Mucosa of descending colon (tissue), 3 donors: ENCODE measurements around the gene TIGD1. TPM values are rescaled to one million over a fixed set of nuclear protein-coding genes. Genes with fewer than 3 reads are reported as not detected.
A peak's percentile ranks its signal among the peaks of the same experiment; 100 is the strongest.

ENCODE experiments used
- ATAC-seq: fragments of 200-7000 bp; cut with Tn5 transposase; one replicate; pipeline ENCODE4 v1.9.1; 2020; ENCODE audit warnings: mild to moderate bottlenecking, moderate library complexity
- DNase-seq, 3 donors: peaks; one replicate each; pipeline ENCODE4 v3.0.0-alpha.2; 2020
- H3K36me3 ChIP-seq: fragments of 200-600 bp; one replicate; pipeline ENCODE4 v1.8.0; 2021; ENCODE audit warnings: low read depth, mild to moderate bottlenecking
- H3K4me1 ChIP-seq: fragments of 200-600 bp; one replicate; pipeline ENCODE4 v1.8.0; 2021; ENCODE audit warnings: low read depth, mild to moderate bottlenecking
- H3K4me3 ChIP-seq: fragments of 200-600 bp; one replicate; pipeline ENCODE4 v1.8.0; 2021; ENCODE audit warnings: mild to moderate bottlenecking
- H3K9me3 ChIP-seq: fragments of 200-600 bp; one replicate; pipeline ENCODE4 v1.8.0; 2021; ENCODE audit warnings: mild to moderate bottlenecking
- CTCF ChIP-seq: fragments of 200-600 bp; IDR thresholded peaks from one replicate; pipeline ENCODE4 v1.8.0; 2022; ENCODE audit warnings: antibody characterized with exemption, mild to moderate bottlenecking
- intact Hi-C, 2 donors: fragments of 100-400 bp; cut with DNase I in 1 of 2; cut with micrococcal nuclease in 1 of 2; formaldehyde crosslinking; loops; one replicate each; pipeline versions ENCODE4 v1.11.0 to v1.11.1; 2022; cut with DNase I, micrococcal nuclease
- total RNA-seq, 3 donors: library from RNA; stranded (reverse); fragmentation: NEBNext Ultra II Directional in 2 of 3; extraction: Animal tissue kit (Norgen Biotek cat#: 25700) in 2 of 3; gene quantifications; one replicate each; pipeline versions ENCODE4 v1.2.1 to v1.2.4, GENCODE V29; 2021 to 2023
- donor health status: DM: no; HTN: no; CAD: no; lungs with moderate emphysema.
- donor health status: DM: no; HTN: no; CAD: no.
- donor health status: DM: no; HTN: yes; CAD: no.

TIGD1 gene
- total RNA-seq, 3 donors from 2014 or later: 4.1 to 5.6 (median 5.4) TPM

DNA sequence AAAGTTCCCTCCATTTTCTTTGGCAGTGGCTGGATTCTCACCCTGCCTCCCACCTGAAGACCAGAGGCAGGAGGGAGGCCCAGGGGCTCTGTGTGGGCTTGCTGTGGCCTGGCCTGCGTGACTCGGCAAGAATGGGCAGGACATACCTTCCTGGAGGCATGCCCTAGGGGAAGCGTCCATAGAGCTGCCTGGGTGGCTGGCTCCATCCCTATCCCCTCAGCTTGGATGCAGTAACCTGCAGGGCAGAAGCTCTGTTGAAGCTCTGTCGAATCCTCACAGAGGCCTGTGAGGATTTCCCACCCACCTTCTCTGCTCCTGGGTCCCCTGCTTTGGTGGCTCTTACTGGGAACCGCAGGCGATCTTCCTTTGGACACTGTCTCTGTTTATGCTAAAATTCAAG, 31.5 kb downstream of the TIGD1 start:
- intact Hi-C loops: loop anchor here in 1 of 2 donors (5.0 kb wide), 1 partner anchor 72 kb away; no protein-coding TSS in a partner anchor
- no peaks in the 10 kb centered on the region for H3K36me3 ChIP-seq
- no peak for TF ChIP-seq CTCF
- no peak overlapping the region for H3K4me3 ChIP-seq
- ATAC-seq (no peak), DNase-seq (no peak)
- no peaks in the 10 kb centered on the region for H3K9me3 ChIP-seq
- H3K4me1 ChIP-seq: peaks cover 12% of the 10 kb centered on the region

DNA sequence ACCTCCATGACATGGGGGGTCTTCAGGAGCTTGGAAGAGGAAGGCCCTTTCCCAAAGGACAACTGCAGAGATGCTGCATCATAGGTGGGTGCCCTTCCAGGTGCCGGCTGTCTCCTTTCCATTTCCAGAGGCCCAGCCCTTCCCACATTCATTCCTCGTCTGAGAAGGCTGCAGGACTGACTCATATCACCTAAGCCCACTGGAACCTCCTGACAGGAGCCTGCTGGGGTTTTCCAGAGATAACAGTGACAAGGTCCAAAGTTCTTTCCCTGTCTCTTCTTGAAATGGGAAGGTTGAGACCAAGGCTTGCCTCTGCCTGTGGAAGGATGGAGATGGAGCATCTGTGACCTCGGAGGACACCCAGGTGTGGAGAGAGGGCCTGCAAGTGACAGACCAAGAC, 33.8 kb downstream of the TIGD1 start:
- H3K9me3 ChIP-seq: no peaks in the 10 kb centered on the region
- peak; percentile 12 for ATAC-seq
- H3K4me1 ChIP-seq: no peaks in the 10 kb centered on the region
- intact Hi-C loops: loop anchor here in 1 of 2 donors (5.0 kb wide), 1 partner anchor 69 kb away; no protein-coding TSS in a partner anchor
- no peak overlapping the region for H3K4me3 ChIP-seq
- H3K36me3 ChIP-seq: no peaks in the 10 kb centered on the region
- no peak for TF ChIP-seq CTCF
- no peak for DNase-seq

DNA sequence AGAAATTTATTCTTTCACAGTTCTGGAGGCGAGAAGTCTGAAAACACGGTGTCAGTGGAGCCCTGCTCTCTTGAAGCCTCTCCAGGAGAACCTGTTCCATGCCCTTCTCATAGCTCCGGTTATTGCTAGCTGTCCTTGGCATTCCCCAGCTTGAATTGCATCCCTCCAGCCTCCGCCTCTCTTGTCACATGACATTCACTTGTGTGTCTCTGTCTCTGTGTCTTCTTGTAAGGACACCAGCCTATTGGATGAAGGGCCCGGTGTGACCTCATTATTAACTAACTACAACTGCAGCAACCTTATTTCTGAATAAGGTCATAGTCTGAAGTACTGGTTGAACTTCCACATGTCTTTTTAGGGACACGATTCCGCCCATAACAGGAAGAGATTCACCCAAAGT, 34.7 kb downstream of the TIGD1 start:
- H3K4me3 ChIP-seq: no peak overlapping the region
- ATAC-seq (no peak), DNase-seq (no peak)
- no peaks in the 10 kb centered on the region for H3K9me3 ChIP-seq
- H3K4me1 ChIP-seq: no peaks in the 10 kb centered on the region
- TF ChIP-seq CTCF: no peak
- H3K36me3 ChIP-seq: no peaks in the 10 kb centered on the region
- intact Hi-C loops: loop anchor here in 1 of 2 donors (5.0 kb wide), 1 partner anchor 68 kb away; no protein-coding TSS in a partner anchor

DNA sequence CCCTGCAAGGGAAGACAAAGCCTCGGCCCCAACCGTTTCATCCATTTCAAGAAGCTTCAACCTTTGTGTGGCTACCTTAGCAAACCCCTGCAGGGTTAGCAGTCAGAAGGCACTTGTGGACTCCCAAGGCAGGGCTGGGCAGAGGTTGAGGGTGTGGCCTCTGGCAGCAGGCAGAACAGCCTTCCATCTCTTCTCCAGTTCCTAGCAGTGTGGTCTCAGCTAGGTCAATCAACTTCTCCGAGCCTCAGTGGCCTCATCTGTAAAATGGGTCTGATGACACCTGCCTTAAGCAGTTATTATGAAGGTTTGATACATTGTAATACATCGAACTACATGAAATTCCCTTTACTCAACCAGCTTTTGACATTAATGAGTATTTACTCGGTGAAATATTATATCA, 37.0 kb downstream of the TIGD1 start:
- TF ChIP-seq CTCF: no peak
- H3K4me1 ChIP-seq: no peaks in the 10 kb centered on the region
- intact Hi-C loops: no loop called here
- H3K36me3 ChIP-seq: no peaks in the 10 kb centered on the region
- DNase-seq (no peak), ATAC-seq (no peak)
- no peak overlapping the region for H3K4me3 ChIP-seq
- H3K9me3 ChIP-seq: no peaks in the 10 kb centered on the region

- H3K4me3 ChIP-seq: no peak overlapping the region
- ATAC-seq (no peak), DNase-seq (no peak)
- no peak for TF ChIP-seq CTCF
- intact Hi-C loops: no loop called here
- no peaks in the 10 kb centered on the region for H3K9me3 ChIP-seq
- no peaks in the 10 kb centered on the region for H3K36me3 ChIP-seq
- no peaks in the 10 kb centered on the region for H3K4me1 ChIP-seq
These were observed 37.8 kb downstream of the TIGD1 start for GRCh38 chr2:232512602-232513001.

DNA sequence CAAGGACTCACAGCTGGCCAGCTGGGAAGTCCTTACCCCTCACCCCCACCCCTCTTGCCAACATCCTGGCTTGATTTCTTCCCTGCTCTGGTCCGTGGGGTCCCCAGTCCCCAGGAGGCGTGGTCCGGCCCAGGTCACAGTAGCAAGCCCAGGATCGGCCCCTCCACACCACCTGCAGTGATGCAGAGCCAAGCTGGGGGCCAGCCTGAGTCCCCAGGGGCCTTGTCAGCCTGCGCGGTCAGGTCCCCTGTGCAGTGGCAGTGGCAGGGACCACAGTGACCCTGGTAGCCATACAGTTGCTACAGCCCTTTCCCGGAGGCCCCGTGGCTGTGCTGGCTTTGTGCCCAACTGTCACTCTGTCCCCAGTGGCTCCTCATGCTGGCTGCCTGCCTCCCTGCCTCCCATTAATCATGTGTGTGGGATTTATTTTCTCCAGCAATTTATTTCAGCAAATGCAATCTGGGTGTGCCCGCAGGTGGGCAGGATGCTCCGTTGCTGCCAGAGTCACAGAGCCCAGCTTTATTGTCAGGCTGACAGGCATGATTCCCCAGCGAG, 38.9 kb downstream of the TIGD1 start:
- H3K4me1 ChIP-seq: no peaks in the 10 kb centered on the region
- no peaks in the 10 kb centered on the region for H3K9me3 ChIP-seq
- ATAC-seq: no peak
- no peak overlapping the region for H3K4me3 ChIP-seq
- no peaks in the 10 kb centered on the region for H3K36me3 ChIP-seq
- TF ChIP-seq CTCF: no peak
- DNase-seq: no peak
- intact Hi-C loops: no loop called here
